Spleen (tissue), 13 donors: ENCODE measurements around the gene OR1L8. TPM values are rescaled to one million over a fixed set of nuclear protein-coding genes. Genes with fewer than 3 reads are reported as not detected.
"Not testable (repeated sequence)": the region's sequence is repeated elsewhere in the genome, so short reads cannot be mapped to it uniquely, and the experiment has no call there.

Experiments used
- DNase-seq: peaks from one replicate; pipeline ENCODE4 v3.0.0-alpha.2; 2020
- H3K27ac ChIP-seq, 8 donors: fragments of 200-600 bp; sonication (generic) in 7 of 8; 1 replicate in 4 of 8; 2 replicates in 4 of 8; pipeline versions ENCODE4 v1.5.0 to v1.8.0; 2016 to 2021; ENCODE audit warnings: inconsistent platforms in 4 of 8, mild to moderate bottlenecking in 4 of 8, moderate library complexity in 1 of 8
- H3K27me3 ChIP-seq, 7 donors: fragments of 200-600 bp; sonication (generic) in 6 of 7; replicated peaks in 1 of 7; 1 replicate in 4 of 7; 2 replicates in 3 of 7; pipeline versions ENCODE4 v1.5.0 to v1.8.0; 2016 to 2021; ENCODE audit warnings: inconsistent platforms in 3 of 7, mild to moderate bottlenecking in 1 of 7
- H3K36me3 ChIP-seq, 6 donors: fragments of 200-600 bp; sonication (generic) in 5 of 6; 1 replicate in 4 of 6; 2 replicates in 2 of 6; pipeline versions ENCODE4 v1.5.0 to v1.8.0; 2016 to 2021; ENCODE audit warnings: inconsistent platforms in 2 of 6
- H3K4me1 ChIP-seq, 6 donors: fragments of 200-600 bp; sonication (generic) in 5 of 6; 1 replicate in 3 of 6; 2 replicates in 3 of 6; pipeline versions ENCODE4 v1.5.0 to v1.8.0; 2016 to 2021; ENCODE audit warnings: inconsistent platforms in 3 of 6
- H3K4me3 ChIP-seq, 8 donors: fragments of 200-600 bp; sonication (generic) in 7 of 8; 1 replicate in 4 of 8; 2 replicates in 4 of 8; pipeline versions ENCODE4 v1.5.0 to v1.8.0; 2016 to 2021; ENCODE audit warnings: inconsistent platforms in 4 of 8, mild to moderate bottlenecking in 4 of 8, moderate library complexity in 2 of 8
- H3K9me3 ChIP-seq, 8 donors: fragments of 200-600 bp; sonication (generic) in 7 of 8; 1 replicate in 4 of 8; 2 replicates in 4 of 8; pipeline versions ENCODE4 v1.5.0 to v1.8.0; 2016 to 2021; ENCODE audit warnings: inconsistent platforms in 4 of 8
- POLR2A ChIP-seq, 3 donors: fragments of 450-650 bp; IDR thresholded peaks; one replicate each; pipeline ENCODE4 v1.5.1; 2017; ENCODE audit warnings: antibody characterized with exemption in 3 of 3, mild to moderate bottlenecking in 1 of 3
- POLR2AphosphoS5 ChIP-seq, 3 donors: sonication (generic); formaldehyde crosslinking; IDR thresholded peaks; one replicate each; pipeline ENCODE4 v1.5.1; 2017; ENCODE audit warnings: antibody characterized with exemption in 3 of 3
- WGBS, 5 donors: extraction: QIAGEN DNeasy Blood & Tissue Kit in 3 of 5; methylation state at CpG; one replicate each; pipeline versions ENCODE4 v1.1.5 to v1.1.7; 2013 to 2018; 5-methylcytosine and 5-hydroxymethylcytosine counted together
- intact Hi-C: fragments of 100-400 bp; cut with DNase I; formaldehyde crosslinking; loops from one replicate; pipeline ENCODE4 v1.15.0; 2023; ENCODE audit warnings: low total_unique reads
- long read RNA-seq, 2 donors: transcript quantifications; one replicate each; lab custom pipeline, GENCODE V29; 2026
- polyA plus RNA-seq, 3 donors: library from polyadenylated mRNA; stranded (reverse); fragments of 200-250 nt; gene quantifications; one replicate each; pipeline ENCODE4 v1.2.1, GENCODE V29; 2013
- total RNA-seq, 7 donors: library from RNA; depleted of rRNA in 3 of 7; stranded (reverse); fragments of >200 nt in 3 of 7; fragmentation: NEBNext Ultra II Directional in 4 of 7; extraction: Animal tissue kit (Norgen Biotek cat#: 25700) in 4 of 7; gene quantifications; one replicate each; pipeline versions ENCODE4 v1.1.0 to v1.2.1, GENCODE V29; 2016 to 2021
- TF ChIP-seq, protein P1 (sequence below), 11 experiments: fragments of 200-600 bp in 7 of 11; fragments of 450-650 bp in 4 of 11; sonication (generic) in 4 of 11; IDR thresholded peaks in 8 of 11; conservative IDR thresholded peaks in 3 of 11; 1 replicate in 7 of 11; 2 replicates in 4 of 11; pipeline versions ENCODE4 v1.4.0 to v1.8.0; 2016 to 2021; ENCODE audit warnings: antibody characterized with exemption in 11 of 11, inconsistent platforms in 4 of 11, mild to moderate bottlenecking in 1 of 11
- donor health status: healthy with polysubstance abuse.
- donor health status: DM: no; HTN: no; CAD: no; lungs with moderate emphysema.
- donor health status: DM: no; HTN: no; CAD: no.
- donor health status: Bipolar disorder and iron deficiency.
- donor health status: healthy.
- donor health status: DM: no; HTN: no; CAD: no.
- donor health status: DM: yes; HTN: yes; CAD: no.

The OR1L8 gene, protein sequence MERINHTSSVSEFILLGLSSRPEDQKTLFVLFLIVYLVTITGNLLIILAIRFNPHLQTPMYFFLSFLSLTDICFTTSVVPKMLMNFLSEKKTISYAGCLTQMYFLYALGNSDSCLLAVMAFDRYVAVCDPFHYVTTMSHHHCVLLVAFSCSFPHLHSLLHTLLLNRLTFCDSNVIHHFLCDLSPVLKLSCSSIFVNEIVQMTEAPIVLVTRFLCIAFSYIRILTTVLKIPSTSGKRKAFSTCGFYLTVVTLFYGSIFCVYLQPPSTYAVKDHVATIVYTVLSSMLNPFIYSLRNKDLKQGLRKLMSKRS
- 1 to 10 TPM in 2 of 7 donors, under 1 TPM in 5; 0.33 to 1.6 (median 0.92) TPM for total RNA-seq
- under 1 TPM in 2 of 3 donors, not detected in 1; 0.17 to 0.38 TPM for polyA plus RNA-seq
- long read RNA-seq, donor 1: 0 reads
- long read RNA-seq, donor 2: 0 reads

DNA sequence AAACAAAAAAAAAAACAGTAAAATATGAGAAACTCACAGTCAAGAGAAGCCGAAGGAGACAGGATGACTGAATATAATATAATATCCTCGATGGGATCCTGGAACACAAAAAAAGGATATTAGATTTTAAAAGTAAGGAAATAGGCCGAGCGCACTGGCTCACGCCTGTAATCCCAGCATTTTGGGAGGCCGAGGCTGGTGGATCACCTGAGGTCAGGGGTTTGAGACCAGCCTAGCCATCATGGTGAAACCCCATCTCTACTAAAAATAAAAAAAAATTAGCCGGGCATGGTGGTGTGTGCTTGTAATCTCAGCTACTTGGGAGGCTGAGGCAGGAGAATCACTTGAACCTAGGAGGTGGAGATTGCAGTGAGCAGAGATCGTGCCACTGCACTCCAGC lies at the start of gene OR1L8:
Gene OR1L8, minus strand, starts transcription at position 101 of the 400 bp plus-strand sequence. CDS start 14,907 bp downstream, outside the sequence.
- WGBS, 5 donors: 92 to 95% (median 93%) methylated on average over 8 of the region's 8 CpGs
- H3K4me3 ChIP-seq, H3K27me3 ChIP-seq, DNase-seq, H3K27ac ChIP-seq, H3K36me3 ChIP-seq, intact Hi-C loops, H3K4me1 ChIP-seq, H3K9me3 ChIP-seq: not testable (repeated sequence)

DNA sequence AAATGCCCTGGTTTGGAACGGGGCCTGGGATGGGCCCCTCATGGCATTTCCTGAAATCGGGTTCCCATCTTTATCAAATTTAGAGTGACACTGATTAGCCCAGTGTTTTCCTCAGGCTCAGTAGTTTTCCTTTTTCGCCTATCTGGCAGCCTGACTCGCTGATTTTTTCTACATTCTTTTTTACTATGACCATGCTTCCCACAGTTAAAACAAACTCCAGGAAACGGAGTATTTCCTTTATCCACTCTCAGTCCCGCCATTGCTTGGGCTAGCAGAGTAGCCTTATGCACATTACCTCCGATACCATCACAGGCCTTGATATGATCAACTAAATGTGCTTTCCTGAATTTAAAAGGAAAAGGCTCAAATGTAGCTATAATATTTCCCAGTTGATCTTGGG lies 36.8 kb upstream of the OR1L8 start:
- Histone ChIP-seq H3K4me1 (no peaks in the 10 kb centered on the region), H3K4me3 (no peak overlapping the region), H3K9me3 (peaks cover 0 to 5% (median 0%) of the 10 kb centered on the region in 8 donors), H3K27ac (peak overlapping the region in 2 of 8 donors; percentile 36 to 43), H3K36me3 (no peaks in the 10 kb centered on the region), H3K27me3 (no peaks in the 10 kb centered on the region)
- intact Hi-C loops: no loop called here
- 57 to 79% (median 59%) methylated on average over 7 of the region's 7 CpGs for WGBS, 5 donors
- DNase-seq: no peak
- no peak for TF ChIP-seq POLR2A (IDR thresholded peaks at IDR 0.05)

DNA sequence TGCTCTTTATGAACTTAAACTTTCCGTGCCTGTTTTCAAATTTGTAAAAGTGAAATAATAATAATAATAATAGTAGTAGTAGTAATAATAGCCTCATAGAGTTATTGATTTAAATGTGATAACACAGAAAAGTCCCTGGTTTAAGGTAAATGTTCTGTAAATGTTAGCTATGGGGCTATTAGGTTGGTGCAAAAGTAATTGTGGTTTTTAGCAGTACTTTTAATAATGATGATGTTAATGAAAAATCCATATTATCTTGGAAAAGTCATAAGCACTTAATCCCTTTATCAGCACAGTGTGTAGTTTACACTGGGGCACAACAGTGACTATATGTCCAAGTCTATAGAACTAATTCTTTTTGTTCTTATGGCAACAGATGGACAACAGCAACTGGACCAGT lies 31.2 kb upstream of the OR1L8 start, which contains the start of gene OR1Q1:
Gene OR1Q1, plus strand, starts transcription at position 377 of the 400 bp plus-strand sequence. Its CDS starts 0 bp downstream, at position 377.
- DNase-seq: no peak
- H3K9me3 ChIP-seq: peaks cover 0 to 5% (median 0%) of the 10 kb centered on the region in 8 donors
- no peak within 1 kb of the TSS for H3K27ac ChIP-seq
- intact Hi-C loops: no loop called here
- H3K4me1 ChIP-seq: no peaks in the 10 kb centered on the region
- 78 to 95% (median 89%) methylated on average over 1 of the region's 1 CpG for WGBS, 5 donors
- no peak within 1 kb of the TSS for H3K4me3 ChIP-seq
- no peaks in the 10 kb centered on the region for H3K36me3 ChIP-seq
- peaks cover 0 to 5% (median 0%) of the 10 kb centered on the region in 7 donors for H3K27me3 ChIP-seq
- no peak for TF ChIP-seq POLR2A (IDR thresholded peaks at IDR 0.05)
- TF ChIP-seq POLR2AphosphoS5 (IDR thresholded peaks at IDR 0.05): no peak
- TF ChIP-seq, protein P1, sequence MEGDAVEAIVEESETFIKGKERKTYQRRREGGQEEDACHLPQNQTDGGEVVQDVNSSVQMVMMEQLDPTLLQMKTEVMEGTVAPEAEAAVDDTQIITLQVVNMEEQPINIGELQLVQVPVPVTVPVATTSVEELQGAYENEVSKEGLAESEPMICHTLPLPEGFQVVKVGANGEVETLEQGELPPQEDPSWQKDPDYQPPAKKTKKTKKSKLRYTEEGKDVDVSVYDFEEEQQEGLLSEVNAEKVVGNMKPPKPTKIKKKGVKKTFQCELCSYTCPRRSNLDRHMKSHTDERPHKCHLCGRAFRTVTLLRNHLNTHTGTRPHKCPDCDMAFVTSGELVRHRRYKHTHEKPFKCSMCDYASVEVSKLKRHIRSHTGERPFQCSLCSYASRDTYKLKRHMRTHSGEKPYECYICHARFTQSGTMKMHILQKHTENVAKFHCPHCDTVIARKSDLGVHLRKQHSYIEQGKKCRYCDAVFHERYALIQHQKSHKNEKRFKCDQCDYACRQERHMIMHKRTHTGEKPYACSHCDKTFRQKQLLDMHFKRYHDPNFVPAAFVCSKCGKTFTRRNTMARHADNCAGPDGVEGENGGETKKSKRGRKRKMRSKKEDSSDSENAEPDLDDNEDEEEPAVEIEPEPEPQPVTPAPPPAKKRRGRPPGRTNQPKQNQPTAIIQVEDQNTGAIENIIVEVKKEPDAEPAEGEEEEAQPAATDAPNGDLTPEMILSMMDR (IDR thresholded peaks at IDR 0.05 in 8 of 11, conservative IDR thresholded peaks at IDR 0.05 in 3 of 11): no peak

DNA sequence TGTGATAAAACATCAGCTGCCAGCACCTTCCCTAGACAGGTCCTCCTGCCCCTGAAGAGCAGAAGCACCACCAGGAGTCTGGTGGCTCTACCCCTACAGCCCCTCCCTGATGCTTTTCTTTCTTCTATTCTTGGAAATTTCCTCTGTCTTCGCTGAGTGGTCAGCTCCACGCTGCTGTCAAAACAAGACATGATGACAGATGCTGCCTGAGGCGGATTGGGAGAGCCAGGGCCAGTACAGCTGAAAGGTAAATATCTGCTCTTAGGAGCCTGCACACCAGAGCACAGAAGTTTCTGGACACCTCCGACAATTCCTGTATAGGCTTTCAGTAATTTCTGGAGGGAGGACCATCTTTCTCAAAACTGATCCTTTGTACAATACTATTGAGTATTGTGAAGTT lies 26.6 kb upstream of the OR1L8 start:
- H3K27me3 ChIP-seq: peaks cover 0 to 9% (median 0%) of the 10 kb centered on the region in 7 donors
- no peaks in the 10 kb centered on the region for H3K36me3 ChIP-seq
- no peaks in the 10 kb centered on the region for H3K4me1 ChIP-seq
- no peak overlapping the region for H3K4me3 ChIP-seq
- TF ChIP-seq, protein P1 (IDR thresholded peaks at IDR 0.05 in 8 of 11, conservative IDR thresholded peaks at IDR 0.05 in 3 of 11): no peak
- no peak for TF ChIP-seq POLR2AphosphoS5 (IDR thresholded peaks at IDR 0.05)
- no peak for TF ChIP-seq POLR2A (IDR thresholded peaks at IDR 0.05)
- no peak overlapping the region for H3K27ac ChIP-seq
- 66 to 85% (median 81%) methylated on average over 4 of the region's 4 CpGs for WGBS, 5 donors
- DNase-seq: no peak
- no peaks in the 10 kb centered on the region for H3K9me3 ChIP-seq
- intact Hi-C loops: no loop called here

DNA sequence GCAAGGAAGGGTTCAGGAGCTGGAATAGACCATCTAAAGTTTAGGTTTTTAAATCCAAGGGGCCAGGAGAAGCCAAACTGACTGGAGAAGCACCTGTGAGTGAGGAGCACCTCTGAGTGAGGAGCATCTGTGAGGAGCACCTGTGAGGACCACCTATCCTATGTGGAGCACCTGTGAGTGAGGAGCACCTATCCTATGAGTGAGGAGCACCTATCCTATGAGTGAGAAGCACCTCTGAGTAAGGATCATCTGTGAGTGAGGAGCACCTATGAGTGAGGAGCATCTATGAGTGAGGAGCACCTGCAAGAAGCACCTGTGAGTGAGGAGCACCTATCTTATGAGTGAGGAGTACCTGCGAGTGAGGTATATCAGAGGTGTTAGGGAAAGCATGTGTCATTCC lies 23.4 kb upstream of the OR1L8 start:
- no peak for TF ChIP-seq POLR2AphosphoS5 (IDR thresholded peaks at IDR 0.05)
- no peak for TF ChIP-seq POLR2A (IDR thresholded peaks at IDR 0.05)
- TF ChIP-seq, protein P1 (IDR thresholded peaks at IDR 0.05 in 8 of 11, conservative IDR thresholded peaks at IDR 0.05 in 3 of 11): no peak
- Histone ChIP-seq H3K36me3 (no peaks in the 10 kb centered on the region), H3K9me3 (peaks cover 0 to 6% (median 4%) of the 10 kb centered on the region in 8 donors), H3K4me1 (no peaks in the 10 kb centered on the region), H3K27ac (no peak overlapping the region), H3K27me3 (peaks cover 0 to 9% (median 0%) of the 10 kb centered on the region in 7 donors), H3K4me3 (no peak overlapping the region)
- WGBS, 5 donors: 39 to 92% (median 90%) methylated on average over 1 of the region's 1 CpG
- intact Hi-C loops: no loop called here
- DNase-seq: no peak
